Chondrocyte (in vitro differentiated cells): ENCODE data around the gene ZNF3. TPM values are rescaled to one million over a fixed set of nuclear protein-coding genes. Genes with fewer than 3 reads are reported as not detected.

ENCODE experiments used
- DNase-seq: peaks from one replicate; pipeline ENCODE4 v3.0.0; 2021; ENCODE audit warnings: mixed read lengths, low spot score
- H3K27ac Mint-ChIP-seq: one replicate; pipeline ENCODE4 v1.8.0; 2021; ENCODE audit warnings: mild to moderate bottlenecking, moderate library complexity, mixed read lengths; ENCODE audit not compliant: unreplicated experiment
- H3K27me3 Mint-ChIP-seq: 2 replicates; pipeline ENCODE4 v1.8.0; 2021; ENCODE audit warnings: low read depth, mixed read lengths
- H3K36me3 Mint-ChIP-seq: 2 replicates; pipeline ENCODE4 v1.8.0; 2021; ENCODE audit warnings: low read depth, mixed read lengths
- H3K4me1 Mint-ChIP-seq: 2 replicates; pipeline ENCODE4 v1.8.0; 2021; ENCODE audit warnings: low read depth, mild to moderate bottlenecking, mixed read lengths
- H3K4me3 Mint-ChIP-seq: one replicate; pipeline ENCODE4 v1.8.0; 2021; ENCODE audit warnings: mild to moderate bottlenecking, moderate library complexity, mixed read lengths; ENCODE audit not compliant: unreplicated experiment
- H3K9me3 Mint-ChIP-seq: 2 replicates; pipeline ENCODE4 v1.8.0; 2021; ENCODE audit warnings: low read depth, mixed read lengths
- total RNA-seq: library from RNA; stranded (reverse); gene quantifications from 3 replicates; pipeline ENCODE4 v1.2.1, GENCODE V29; 2021
- TF ChIP-seq, protein P1 (sequence below): fragments of 200-600 bp; sonication (generic); IDR thresholded peaks from 2 replicates; pipeline ENCODE4 v1.5.0; 2021; ENCODE audit warnings: antibody characterized with exemption, mild to moderate bottlenecking, moderate library complexity

ZNF3 gene
- total RNA-seq, 1 donor from 2014 or later, result 22.1 TPM

DNA sequence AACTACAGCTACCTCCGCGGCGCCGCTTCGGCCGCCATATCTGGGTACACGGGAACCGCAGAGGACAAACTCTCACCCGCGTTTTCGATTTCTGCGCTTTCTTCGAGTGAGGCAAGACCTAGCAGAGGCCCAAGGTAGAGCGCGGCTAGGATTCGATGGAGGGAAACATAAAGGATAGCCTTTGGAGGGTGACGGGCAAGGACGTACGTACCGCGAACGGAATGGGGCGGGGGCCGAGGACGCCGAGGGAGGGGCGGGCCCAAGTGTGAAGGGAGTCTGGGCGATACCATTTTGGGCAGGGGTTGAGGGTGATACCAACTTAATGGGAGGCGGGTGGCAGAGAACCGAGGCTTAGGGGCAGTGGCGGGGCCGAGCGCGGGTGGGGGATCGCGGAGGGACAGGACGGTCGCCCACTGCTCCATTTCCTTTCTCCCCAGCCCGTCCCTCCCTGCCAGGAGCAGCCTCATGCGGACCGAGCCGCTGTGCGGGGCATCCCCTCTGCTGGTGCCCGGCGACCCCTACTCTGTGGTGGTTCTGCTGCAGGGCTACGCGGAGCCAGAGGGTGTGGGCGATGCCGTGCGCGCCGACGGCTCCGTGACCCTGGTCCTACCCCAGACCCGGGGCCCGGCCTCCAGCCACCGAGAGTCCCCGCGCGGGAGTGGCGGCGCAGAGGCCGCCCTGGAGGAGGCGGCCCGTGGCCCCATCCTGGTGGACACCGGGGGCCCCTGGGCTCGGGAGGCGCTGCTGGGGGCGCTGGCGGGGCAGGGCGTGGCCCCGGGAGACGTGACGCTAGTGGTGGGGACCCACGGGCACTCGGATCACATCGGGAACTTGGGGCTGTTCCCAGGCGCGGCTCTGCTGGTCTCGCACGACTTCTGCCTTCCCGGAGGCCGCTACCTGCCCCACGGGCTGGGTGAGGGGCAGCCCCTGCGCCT lies 45.7 kb upstream of the ZNF3 start, which contains the start of gene MBLAC1:
Gene MBLAC1 (plus strand): TSS at position 37 of the 935 bp plus-strand sequence. CDS start 429 bp downstream, at position 466.
- H3K27ac Mint-ChIP-seq, result peak within 1 kb of the TSS; percentile 100
- H3K4me3 Mint-ChIP-seq, result peak within 1 kb of the TSS; percentile 99
- no peaks in the 10 kb centered on the region for H3K9me3 Mint-ChIP-seq
- no peaks in the 10 kb centered on the region for H3K27me3 Mint-ChIP-seq
- peaks cover 2% of the 10 kb centered on the region for H3K36me3 Mint-ChIP-seq
- TF ChIP-seq, protein P1, sequence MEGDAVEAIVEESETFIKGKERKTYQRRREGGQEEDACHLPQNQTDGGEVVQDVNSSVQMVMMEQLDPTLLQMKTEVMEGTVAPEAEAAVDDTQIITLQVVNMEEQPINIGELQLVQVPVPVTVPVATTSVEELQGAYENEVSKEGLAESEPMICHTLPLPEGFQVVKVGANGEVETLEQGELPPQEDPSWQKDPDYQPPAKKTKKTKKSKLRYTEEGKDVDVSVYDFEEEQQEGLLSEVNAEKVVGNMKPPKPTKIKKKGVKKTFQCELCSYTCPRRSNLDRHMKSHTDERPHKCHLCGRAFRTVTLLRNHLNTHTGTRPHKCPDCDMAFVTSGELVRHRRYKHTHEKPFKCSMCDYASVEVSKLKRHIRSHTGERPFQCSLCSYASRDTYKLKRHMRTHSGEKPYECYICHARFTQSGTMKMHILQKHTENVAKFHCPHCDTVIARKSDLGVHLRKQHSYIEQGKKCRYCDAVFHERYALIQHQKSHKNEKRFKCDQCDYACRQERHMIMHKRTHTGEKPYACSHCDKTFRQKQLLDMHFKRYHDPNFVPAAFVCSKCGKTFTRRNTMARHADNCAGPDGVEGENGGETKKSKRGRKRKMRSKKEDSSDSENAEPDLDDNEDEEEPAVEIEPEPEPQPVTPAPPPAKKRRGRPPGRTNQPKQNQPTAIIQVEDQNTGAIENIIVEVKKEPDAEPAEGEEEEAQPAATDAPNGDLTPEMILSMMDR, result no peak
- H3K4me1 Mint-ChIP-seq, result peaks cover 21% of the 10 kb centered on the region
- no peak for DNase-seq

GRCh38 chr7:100126239-100126930 lies 44.9 kb upstream of the ZNF3 start:
- H3K9me3 Mint-ChIP-seq, result no peaks in the 10 kb centered on the region
- H3K27ac Mint-ChIP-seq, result peak overlapping the region; percentile 100
- H3K4me1 Mint-ChIP-seq, result peaks cover 23% of the 10 kb centered on the region
- H3K27me3 Mint-ChIP-seq, result no peaks in the 10 kb centered on the region
- TF ChIP-seq, protein P1, result no peak
- peak overlapping the region; percentile 99 for H3K4me3 Mint-ChIP-seq
- no peak for DNase-seq
- H3K36me3 Mint-ChIP-seq, result peaks cover 2% of the 10 kb centered on the region

DNA sequence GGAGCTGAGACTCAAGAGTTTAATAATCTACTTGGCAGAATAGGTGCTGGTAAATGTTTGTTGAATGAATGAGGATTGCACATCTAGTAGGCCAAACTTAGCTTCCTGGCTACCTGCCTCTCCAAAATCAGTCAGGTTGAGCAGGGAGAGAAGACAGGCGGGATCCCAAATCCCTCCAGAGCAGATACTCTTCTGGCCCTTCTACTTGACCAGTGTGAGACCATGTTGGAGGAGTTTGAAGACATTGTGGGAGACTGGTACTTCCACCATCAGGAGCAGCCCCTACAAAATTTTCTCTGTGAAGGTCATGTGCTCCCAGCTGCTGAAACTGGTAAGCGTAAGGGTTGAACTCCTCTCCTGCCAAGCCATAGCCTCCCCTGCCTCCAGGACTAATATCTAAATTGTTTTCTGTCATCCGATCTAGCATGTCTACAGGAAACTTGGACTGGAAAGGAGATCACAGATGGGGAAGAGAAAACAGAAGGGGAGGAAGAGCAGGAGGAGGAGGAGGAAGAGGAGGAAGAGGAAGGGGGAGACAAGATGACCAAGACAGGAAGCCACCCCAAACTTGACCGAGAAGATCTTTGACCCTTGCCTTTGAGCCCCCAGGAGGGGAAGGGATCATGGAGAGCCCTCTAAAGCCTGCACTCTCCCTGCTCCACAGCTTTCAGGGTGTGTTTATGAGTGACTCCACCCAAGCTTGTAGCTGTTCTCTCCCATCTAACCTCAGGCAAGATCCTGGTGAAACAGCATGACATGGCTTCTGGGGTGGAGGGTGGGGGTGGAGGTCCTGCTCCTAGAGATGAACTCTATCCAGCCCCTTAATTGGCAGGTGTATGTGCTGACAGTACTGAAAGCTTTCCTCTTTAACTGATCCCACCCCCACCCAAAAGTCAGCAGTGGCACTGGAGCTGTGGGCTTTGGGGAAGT lies 43.0 kb upstream of the ZNF3 start:
- peaks cover 2% of the 10 kb centered on the region for H3K36me3 Mint-ChIP-seq
- no peak overlapping the region for H3K4me3 Mint-ChIP-seq

GRCh38 chr7:100122568-100122967 lies 41.0 kb upstream of the ZNF3 start:
- H3K4me3 Mint-ChIP-seq, result no peak overlapping the region
- H3K27ac Mint-ChIP-seq, result no peak overlapping the region
- TF ChIP-seq, protein P1, result no peak
- peaks cover 2% of the 10 kb centered on the region for H3K36me3 Mint-ChIP-seq
- H3K9me3 Mint-ChIP-seq, result no peaks in the 10 kb centered on the region
- H3K4me1 Mint-ChIP-seq, result peaks cover 32% of the 10 kb centered on the region
- DNase-seq, result no peak
- no peaks in the 10 kb centered on the region for H3K27me3 Mint-ChIP-seq

More for the DNA sequence above, 43.0 kb upstream of the ZNF3 start:
- TF ChIP-seq, protein P1, result no peak
- Mint-ChIP-seq H3K27ac (no peak overlapping the region), H3K4me1 (peaks cover 28% of the 10 kb centered on the region), H3K9me3 (no peaks in the 10 kb centered on the region), H3K27me3 (no peaks in the 10 kb centered on the region)
- no peak for DNase-seq
